GM12892 (cell line): ENCODE data around the gene KRTDAP.

ENCODE experiments used
- POLR2A ChIP-seq: IDR thresholded peaks from 2 replicates; pipeline ENCODE4 v1.6.1; 2011; ENCODE audit warnings: low read depth, low read length, control low read depth
- POLR2AphosphoS5 ChIP-seq: IDR thresholded peaks from 2 replicates; pipeline ENCODE4 v1.6.1; 2011; ENCODE audit warnings: low read depth, low read length, control low read depth
- TAF1 ChIP-seq: IDR thresholded peaks from 2 replicates; pipeline ENCODE4 v1.6.1; 2011; ENCODE audit warnings: low read depth, mild to moderate bottlenecking, control low read depth, low read length, borderline replicate concordance

GRCh38 chr19:35517342-35517741 is 27.1 kb upstream of the KRTDAP start:
- TF ChIP-seq TAF1 = no peak
- no peak for TF ChIP-seq POLR2A
- TF ChIP-seq POLR2AphosphoS5 = no peak
